GM19397 (cell line): ENCODE data around the gene MYH16.
"Not testable (repeated sequence)": the region's sequence is repeated elsewhere in the genome, so short reads cannot be mapped to it uniquely, and the experiment has no call there.

ENCODE experiments used
- ATAC-seq: cut with Tn5 transposase; IDR thresholded peaks from one replicate; pipeline ENCODE4 v1.9.1; 2021; ENCODE audit warnings: mild to moderate bottlenecking, moderate library complexity; ENCODE audit not compliant: unreplicated experiment

Gene MYH16

GRCh38 chr7:99350641-99351040 lies 78.0 kb downstream of the MYH16 start:
- ATAC-seq, result not testable (repeated sequence)

- no peak for ATAC-seq
Measured at GRCh38 chr7:99352247-99352646, 79.6 kb downstream of the MYH16 start.

GRCh38 chr7:99355098-99355497 lies 82.5 kb downstream of the MYH16 start:
- no peak for ATAC-seq

GRCh38 chr7:99357701-99358490 lies 85.3 kb downstream of the MYH16 start:
- no peak for ATAC-seq

GRCh38 chr7:99358521-99358920 lies 85.9 kb downstream of the MYH16 start:
- ATAC-seq, result not testable (repeated sequence)

GRCh38 chr7:99359465-99360154 lies 87.0 kb downstream of the MYH16 start:
- ATAC-seq, result no peak
